HepG2 (cell line): Measurements from ENCODE around the gene FAM210A. TPM values are rescaled to one million over a fixed set of nuclear protein-coding genes. Genes with fewer than 3 reads are reported as not detected.
A peak's percentile ranks its signal among the peaks of the same experiment; 100 is the strongest.

ENCODE experiments used
- CEBPG ChIP-seq: IDR thresholded peaks from 2 replicates; pipeline ENCODE4 v1.6.1; 2016
- CHCHD3 ChIP-seq: sonication (generic); formaldehyde crosslinking; IDR thresholded peaks from 2 replicates; pipeline ENCODE4 v1.8.0; 2022; ENCODE audit warnings: mild to moderate bottlenecking, missing genetic modification reagents, moderate library complexity
- DR1 ChIP-seq: sonication (generic); formaldehyde crosslinking; IDR thresholded peaks from 2 replicates; pipeline ENCODE4 v1.8.0; 2021; ENCODE audit warnings: mild to moderate bottlenecking, missing genetic modification reagents, inconsistent platforms
- E2F2 ChIP-seq: sonication (generic); formaldehyde crosslinking; IDR thresholded peaks from 2 replicates; pipeline ENCODE4 v1.4.0; 2020; ENCODE audit warnings: missing genetic modification reagents, borderline replicate concordance
- GMEB1 ChIP-seq: sonication (generic); formaldehyde crosslinking; IDR thresholded peaks from 2 replicates; pipeline ENCODE4 v1.5.1; 2020; ENCODE audit warnings: missing genetic modification reagents, mild to moderate bottlenecking, borderline replicate concordance
- HMGXB3 ChIP-seq: sonication (generic); formaldehyde crosslinking; IDR thresholded peaks from 2 replicates; pipeline ENCODE4 v1.4.0; 2020; ENCODE audit warnings: missing genetic modification reagents, borderline replicate concordance
- NPAS2 ChIP-seq: sonication (generic); formaldehyde crosslinking; IDR thresholded peaks from 2 replicates; pipeline ENCODE4 v1.8.0; 2022; ENCODE audit warnings: mild to moderate bottlenecking, missing genetic modification reagents, borderline replicate concordance
- PCBP1 ChIP-seq: fragments of 200-400 bp; formaldehyde crosslinking; IDR thresholded peaks from 2 replicates; pipeline ENCODE4 v1.6.1; 2017; ENCODE audit warnings: mild to moderate bottlenecking, low read depth, low read length, borderline replicate concordance
- RNF2 ChIP-seq: fragments of 450-650 bp; conservative IDR thresholded peaks from 2 replicates; pipeline ENCODE4 v1.6.1; 2016; ENCODE audit warnings: low read depth
- SRSF4 ChIP-seq: fragments of 200-400 bp; formaldehyde crosslinking; IDR thresholded peaks from one replicate; pipeline ENCODE4 v1.6.1; 2018; ENCODE audit warnings: mild to moderate bottlenecking, low read depth, low read length, moderate library complexity; ENCODE audit not compliant: poor library complexity, severe bottlenecking
- U2AF1 ChIP-seq: fragments of 200-400 bp; formaldehyde crosslinking; optimal IDR thresholded peaks from 2 replicates; pipeline ENCODE3; 2017; ENCODE audit warnings: mild to moderate bottlenecking, low read depth, low read length
- ZBTB1 ChIP-seq: sonication (generic); formaldehyde crosslinking; IDR thresholded peaks from 2 replicates; pipeline ENCODE4 v1.4.0; 2020; ENCODE audit warnings: missing genetic modification reagents, borderline replicate concordance
- ZBTB4 ChIP-seq: sonication (generic); formaldehyde crosslinking; IDR thresholded peaks from 2 replicates; pipeline ENCODE4 v1.4.0; 2020; ENCODE audit warnings: missing genetic modification reagents, mild to moderate bottlenecking, borderline replicate concordance
- ZNF234 ChIP-seq: sonication (generic); formaldehyde crosslinking; conservative IDR thresholded peaks from 2 replicates; pipeline ENCODE4 v1.5.1; 2020; ENCODE audit warnings: mild to moderate bottlenecking, missing genetic modification reagents
- ZNF652 ChIP-seq: IDR thresholded peaks from 2 replicates; pipeline ENCODE4 v1.6.1; 2016; ENCODE audit warnings: low read depth, borderline replicate concordance
- polyA plus RNA-seq, 8 experiments: library from polyadenylated mRNA; depleted of rRNA in 3 of 8; stranded (reverse) in 7 of 8; unstranded in 1 of 8; fragments of >200 nt; fragmentation: Illumina TruSeq in 4 of 8; extraction: Trizol in 4 of 8; gene quantifications; 2 replicates each; pipeline versions ENCODE4 v1.2.1 to v1.2.3, GENCODE V29; 2011 to 2016; ENCODE audit warnings: low read depth in 4 of 8, missing spikeins in 1 of 8, mixed read lengths in 1 of 8; ENCODE audit not compliant: insufficient read depth in 1 of 8
- total RNA-seq, 5 experiments: library from RNA; depleted of rRNA; stranded (reverse); fragments of >200 nt; fragmentation: Illumina TruSeq; extraction: Trizol; gene quantifications; 2 replicates each; pipeline ENCODE4 v1.2.3, GENCODE V29; 2016; ENCODE audit warnings: low read depth in 1 of 5
- TF ChIP-seq, protein P1 (sequence below): IDR thresholded peaks from 2 replicates; pipeline ENCODE4 v1.6.1; 2012; ENCODE audit warnings: inconsistent platforms

Gene FAM210A
- total and polyA plus RNA-seq, 2 of the 13 experiments (the other 11 are each of a cell fraction or from before 2014, with no cell fraction given), result 33.2 to 37.5 TPM

- TF ChIP-seq ZNF234 (CRISPR knock-in tag), result peak; percentile 82; the same call in 1 of the 2 replicates
- TF ChIP-seq ZNF652 (CRISPR knock-in tag), result no peak
- peak; percentile 98 for TF ChIP-seq GMEB1 (CRISPR knock-in tag)
- TF ChIP-seq E2F2 (CRISPR knock-in tag), result no peak; the same call in 1 of the 2 replicates
- TF ChIP-seq SRSF4, result no peak
- no peak; the same call in 1 of the 2 replicates for TF ChIP-seq HMGXB3
- TF ChIP-seq, protein P1, sequence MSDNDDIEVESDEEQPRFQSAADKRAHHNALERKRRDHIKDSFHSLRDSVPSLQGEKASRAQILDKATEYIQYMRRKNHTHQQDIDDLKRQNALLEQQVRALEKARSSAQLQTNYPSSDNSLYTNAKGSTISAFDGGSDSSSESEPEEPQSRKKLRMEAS, result peak; percentile 99
- peak; percentile 19; the same call in 1 of the 2 replicates for TF ChIP-seq ZBTB4 (CRISPR knock-in tag)
- TF ChIP-seq PCBP1, result no peak
- no peak for TF ChIP-seq CHCHD3 (CRISPR knock-in tag)
- peak; percentile 80 for TF ChIP-seq DR1
- TF ChIP-seq ZBTB1 (CRISPR knock-in tag), result no peak
- no peak for TF ChIP-seq RNF2
- TF ChIP-seq NPAS2 (CRISPR knock-in tag), result peak; percentile 84; the same call in 1 of the 2 replicates
- TF ChIP-seq CEBPG, result peak; percentile 65
- TF ChIP-seq U2AF1, result peak; percentile 46
These were observed at the start of gene FAM210A, which contains the start of gene RNMT (continued) for GRCh38 chr18:13726232-13726971.
